NK-92 (cell line): ENCODE results near the gene MBNL3.

ENCODE experiments used
- DNase-seq: peaks from one replicate; lab custom pipeline; 2025; ENCODE audit not compliant: unreplicated experiment; lab: John Stamatoyannopoulos, UW

The MBNL3 gene

GRCh38 chrX:132488819-132489577, at the start of gene MBNL3:
MBNL3 (minus strand) TSS chrX:132489038; CDS start chrX:132439611, 49,427 bp downstream.
- peak; percentile 1 for DNase-seq

DNA sequence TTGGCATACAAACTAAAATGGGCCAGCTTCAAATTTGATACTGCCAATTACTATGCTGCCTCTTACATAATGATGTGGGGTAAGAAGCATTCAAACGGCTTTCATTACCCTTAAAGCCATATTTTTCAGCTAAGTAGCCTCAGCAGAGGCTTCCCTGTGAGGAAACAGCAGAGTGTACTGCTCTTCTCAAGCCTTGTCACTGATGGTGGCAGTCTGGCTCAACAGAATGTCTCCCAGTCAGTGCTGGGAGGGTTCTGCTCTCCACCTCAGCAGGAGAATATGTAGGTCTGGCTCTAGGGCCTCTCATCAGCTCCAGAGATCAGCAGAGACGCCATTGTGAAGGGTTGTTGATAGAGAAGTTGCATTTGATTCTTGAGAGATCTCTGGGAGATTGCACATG, 44.6 kb upstream of the MBNL3 start:
- no peak for DNase-seq

DNA sequence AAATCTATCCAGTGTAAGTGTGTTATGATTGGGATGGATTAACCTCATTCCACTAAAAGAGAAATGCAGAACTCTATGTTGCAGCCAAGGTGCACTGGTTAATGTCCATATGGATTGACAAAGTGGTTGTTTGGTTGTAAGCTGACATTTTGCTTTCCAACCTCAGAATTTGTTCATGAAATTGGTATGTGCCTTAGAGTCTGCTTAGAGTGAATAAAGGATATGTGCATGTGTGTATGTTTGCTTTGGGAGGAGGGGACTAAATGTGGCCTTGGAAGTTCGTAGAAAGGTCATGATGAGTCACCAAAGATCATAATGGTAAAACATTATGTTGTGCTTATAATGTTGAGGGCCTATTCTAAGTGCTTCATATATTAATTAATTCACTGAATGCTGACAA, 44.1 kb upstream of the MBNL3 start:
- DNase-seq = no peak

GRCh38 chrX:132532097-132532496, 43.3 kb upstream of the MBNL3 start:
- no peak for DNase-seq

GRCh38 chrX:132520792-132521191, 32.0 kb upstream of the MBNL3 start:
- DNase-seq = no peak

DNA sequence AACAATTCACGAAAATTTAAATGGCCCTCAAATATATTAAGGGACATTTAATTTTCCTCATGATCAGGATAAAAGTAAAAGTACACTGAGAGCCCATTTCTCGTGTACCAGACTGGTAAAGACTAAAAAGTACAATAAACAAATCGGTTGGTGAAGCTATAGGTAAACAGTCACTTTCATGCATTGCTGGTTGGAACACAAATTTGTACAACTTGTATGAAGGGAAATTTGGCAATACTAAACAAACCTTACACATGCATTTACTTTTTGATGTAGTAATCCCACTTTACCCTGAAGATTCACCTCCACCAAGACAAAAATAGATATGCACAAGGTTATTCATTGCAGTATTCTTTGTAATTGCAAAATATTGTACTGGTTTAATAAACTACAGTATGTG, 31.4 kb upstream of the MBNL3 start:
- no peak for DNase-seq

- no peak for DNase-seq
Measured at GRCh38 chrX:132518401-132518800, 29.6 kb upstream of the MBNL3 start.

DNA sequence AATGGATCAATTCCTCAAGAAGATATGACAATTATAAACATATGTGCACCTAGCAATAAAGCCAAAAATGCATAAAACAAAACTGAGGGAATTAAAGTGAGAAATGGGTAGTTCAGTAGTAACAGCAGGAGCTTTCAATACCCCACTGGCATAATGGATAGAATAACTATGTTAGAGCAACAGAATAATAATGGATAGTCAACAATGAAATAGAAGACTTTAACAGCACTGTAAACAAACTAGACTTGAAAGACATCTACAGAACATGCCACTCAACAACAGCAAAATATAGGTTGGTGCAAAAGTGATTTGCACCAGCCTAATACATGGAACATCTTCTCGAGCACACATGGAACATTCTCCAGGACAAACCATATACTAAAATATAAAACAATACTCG, 20.0 kb upstream of the MBNL3 start:
- no peak for DNase-seq

DNA sequence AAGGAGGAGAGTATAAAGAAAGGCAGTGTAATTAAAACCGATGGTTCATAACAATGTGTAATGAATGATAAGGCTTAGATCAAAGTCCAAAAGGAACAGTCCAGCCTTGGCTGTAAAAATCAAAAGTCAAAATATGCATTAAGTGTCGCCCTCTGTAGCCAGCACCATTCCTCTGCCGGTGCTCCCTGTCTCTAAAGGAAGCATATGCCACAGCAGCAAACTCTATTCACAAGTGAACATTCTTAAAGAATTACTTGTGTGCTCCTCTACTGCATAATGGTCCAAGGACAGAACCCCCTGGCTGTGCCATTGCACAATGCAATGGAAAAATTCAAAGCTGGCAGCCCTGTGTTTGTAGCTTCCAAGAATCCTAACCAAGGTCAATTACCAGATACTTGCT, 16.3 kb upstream of the MBNL3 start:
- DNase-seq = no peak

- no peak for DNase-seq
Measured at GRCh38 chrX:132504417-132504816, 15.6 kb upstream of the MBNL3 start.

DNA sequence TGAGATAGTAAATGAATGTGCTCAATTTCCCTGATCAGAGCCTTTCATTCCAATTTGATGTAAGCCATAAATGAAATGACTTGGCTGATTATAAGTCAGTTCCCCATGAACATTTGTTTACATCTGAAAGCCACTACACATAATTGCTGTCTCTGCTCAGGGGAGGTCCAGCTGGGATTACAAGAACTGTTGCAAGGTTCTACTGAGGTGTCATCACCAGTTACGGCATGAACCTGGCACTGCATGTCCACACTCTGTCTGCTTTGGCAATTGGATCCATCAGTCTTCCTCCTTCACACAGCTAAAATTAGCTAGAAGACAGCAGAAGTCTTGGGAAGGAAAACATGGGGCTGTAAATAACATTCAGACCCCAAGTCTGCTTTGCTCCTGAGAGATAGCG, 12.8 kb upstream of the MBNL3 start:
- no peak for DNase-seq

- no peak for DNase-seq
Measured at GRCh38 chrX:132497432-132497831, 8.6 kb upstream of the MBNL3 start.

DNA sequence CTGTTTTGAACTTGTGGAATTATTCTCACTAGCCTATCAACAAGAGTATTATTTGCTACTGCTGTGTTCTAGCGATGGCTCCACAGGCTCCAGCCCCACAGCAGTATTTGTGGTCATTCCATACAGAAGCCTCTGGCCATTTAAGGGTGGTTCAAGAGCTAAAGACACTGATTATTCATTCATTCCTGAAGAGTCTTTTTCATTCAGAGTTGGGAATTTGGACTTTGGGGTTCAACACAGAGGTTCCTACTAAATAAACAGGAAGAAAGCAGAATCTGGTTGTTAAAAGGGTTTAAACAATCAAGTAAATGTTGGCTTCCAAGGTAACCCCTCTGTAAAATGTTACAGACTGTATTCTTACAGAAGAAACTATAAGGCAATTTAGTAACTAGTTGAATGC, 4.3 kb upstream of the MBNL3 start:
- DNase-seq = no peak

DNA sequence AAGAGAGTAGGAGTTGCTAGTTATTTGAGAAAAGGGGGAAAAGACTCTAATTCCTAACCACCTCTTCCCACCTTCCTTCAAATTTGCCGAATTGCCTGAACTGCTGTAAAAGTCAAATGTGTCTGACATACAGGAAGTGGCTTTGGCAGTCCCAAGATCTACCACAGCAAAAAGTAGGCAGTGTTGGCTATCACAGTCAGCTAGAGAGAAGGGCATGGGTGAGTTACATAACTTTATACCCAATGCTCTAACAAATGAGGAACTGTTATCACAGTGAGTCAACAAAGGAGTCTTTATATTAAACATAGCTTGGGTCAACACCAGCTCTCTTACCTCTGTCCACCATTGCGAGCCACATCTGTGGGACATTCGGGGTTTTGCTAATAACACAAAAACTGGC, 2.4 kb upstream of the MBNL3 start:
- no peak for DNase-seq

DNA sequence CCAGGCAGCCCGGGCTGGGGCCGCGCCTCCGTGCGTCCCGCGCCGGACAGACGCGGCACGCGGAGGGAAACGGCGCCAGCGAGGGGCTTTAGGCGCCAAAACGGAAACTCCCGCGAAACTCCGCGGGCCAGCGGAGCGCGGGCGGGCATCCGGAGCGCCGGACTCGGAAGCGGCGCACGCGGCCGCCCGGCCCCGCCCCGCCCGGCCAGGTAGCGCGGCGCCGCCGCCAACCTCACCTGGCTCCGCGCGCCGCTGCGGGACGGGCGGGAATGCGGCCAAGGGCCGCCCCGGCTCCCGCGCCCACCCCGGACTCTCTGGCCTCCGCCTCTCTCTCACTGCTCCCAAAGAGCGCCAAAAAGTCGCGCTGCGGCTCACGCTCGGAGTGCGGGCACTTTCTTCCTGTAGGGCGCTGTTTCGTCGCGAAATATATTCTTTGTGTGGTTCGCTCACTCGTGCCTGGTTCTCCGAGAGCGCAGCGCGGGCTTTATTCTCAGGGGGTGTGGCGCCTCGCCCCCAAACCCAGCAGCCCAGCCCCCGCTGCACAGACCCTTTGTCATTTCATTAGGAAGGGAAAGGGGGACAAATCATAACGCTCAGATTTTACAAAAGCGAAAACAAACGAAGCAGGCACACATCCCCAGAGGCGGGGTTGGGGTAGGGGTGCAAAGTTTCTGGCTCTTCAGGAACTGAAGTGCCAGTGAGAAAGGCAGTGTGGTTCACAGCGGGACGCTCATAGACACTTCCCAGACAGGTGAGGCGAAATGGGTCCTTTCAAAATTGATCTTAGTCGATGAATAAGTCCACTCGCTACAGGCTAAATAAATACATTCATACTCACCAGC, 961 bp upstream of the MBNL3 start:
- no peak for DNase-seq

GRCh38 chrX:132488180-132488705, 595 bp downstream of the MBNL3 start:
- DNase-seq = no peak

- no peak for DNase-seq
Measured at GRCh38 chrX:132486599-132487178, 2.1 kb downstream of the MBNL3 start.

GRCh38 chrX:132483951-132484350, 4.9 kb downstream of the MBNL3 start:
- no peak for DNase-seq

DNA sequence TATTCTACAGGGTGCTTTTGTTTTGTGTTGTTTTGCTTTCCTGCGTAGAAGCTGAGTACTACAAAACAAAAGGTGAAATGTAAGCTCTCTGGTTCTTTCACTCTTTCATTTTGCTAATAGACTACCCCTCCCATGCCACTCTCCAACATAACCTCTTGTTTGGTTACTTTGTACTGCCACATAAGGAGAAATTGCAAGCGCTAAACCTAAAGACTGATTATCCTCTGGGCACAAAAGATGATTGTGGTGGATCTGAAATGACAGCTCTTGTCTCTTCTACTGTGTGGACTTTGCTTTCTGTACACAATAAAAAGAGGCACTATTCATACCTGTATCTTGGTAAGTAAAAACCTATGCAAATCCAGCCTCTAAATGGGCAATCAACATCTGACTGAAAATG, 5.3 kb downstream of the MBNL3 start:
- DNase-seq = no peak

DNA sequence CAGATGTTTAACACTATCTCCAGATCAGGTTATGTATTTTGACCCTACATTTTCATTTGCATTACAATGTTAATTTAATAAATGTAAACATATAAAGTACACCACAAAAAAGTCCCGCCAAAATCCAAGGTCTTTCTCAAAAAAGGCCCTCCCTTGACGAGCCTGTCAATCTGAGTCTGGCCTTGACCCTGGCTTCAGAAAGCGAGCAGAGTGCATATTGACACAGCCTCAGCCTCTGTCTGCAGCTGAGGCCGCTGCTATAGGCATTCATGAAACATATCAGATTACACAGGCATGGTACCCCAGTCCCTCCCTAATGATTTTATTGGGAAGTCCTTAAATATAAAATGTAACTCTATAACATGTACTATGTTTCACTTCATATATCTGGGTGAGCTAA, 6.2 kb downstream of the MBNL3 start:
- no peak for DNase-seq

DNA sequence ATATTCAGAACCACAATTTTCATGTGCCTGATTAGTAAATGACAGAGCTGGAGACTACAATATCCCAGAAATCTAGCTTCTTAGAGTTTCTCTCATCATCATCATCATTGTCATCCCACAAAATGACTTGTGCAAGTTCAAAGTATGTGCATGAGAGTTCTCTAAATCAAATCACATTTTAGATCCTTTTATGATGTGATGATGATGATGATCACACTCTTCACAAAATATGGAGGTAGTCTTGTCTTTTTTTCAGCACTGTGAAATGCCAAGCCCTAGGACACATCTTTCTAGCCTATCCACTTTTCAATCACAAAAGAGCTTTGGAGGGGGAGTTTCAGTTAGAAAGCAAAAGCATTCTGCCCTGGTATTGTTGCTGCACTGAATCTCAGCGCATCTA, 7.4 kb downstream of the MBNL3 start:
- DNase-seq = no peak
